K562 (cell line): Measurements from ENCODE around the gene SCMH1. TPM values are rescaled to one million over a fixed set of nuclear protein-coding genes. Genes with fewer than 3 reads are reported as not detected.

Source experiments
- ELF1 ChIP-seq: fragments of 200-800 bp; sonication (Bioruptor generic); IDR thresholded peaks from 2 replicates; pipeline ENCODE4 v1.6.1; 2016; ENCODE audit warnings: missing genetic modification characterization, missing compliant biosample characterization
- ELF2 ChIP-seq: fragments of 250-450 bp; sonication (Bioruptor Pico); IDR thresholded peaks from 2 replicates; pipeline ENCODE4 v1.5.0; 2021; ENCODE audit warnings: mild to moderate bottlenecking
- JUN ChIP-seq, 2 experiments: sonication (generic) in 1 of 2; formaldehyde crosslinking in 1 of 2; IDR thresholded peaks; 2 replicates each; pipeline versions ENCODE4 v1.6.1 to v1.8.0; 2012 to 2022; ENCODE audit warnings: borderline replicate concordance in 2 of 2, mild to moderate bottlenecking in 2 of 2, improper control_type of control experiment in 1 of 2, low read depth in 1 of 2, low read length in 1 of 2, missing genetic modification reagents in 1 of 2
- MED1 ChIP-seq: sonication (generic); formaldehyde crosslinking; IDR thresholded peaks from 2 replicates; pipeline ENCODE4 v1.8.1; 2023; ENCODE audit warnings: missing genetic modification reagents, borderline replicate concordance
- POLR2H ChIP-seq: IDR thresholded peaks from 2 replicates; pipeline ENCODE4 v1.6.1; 2016; ENCODE audit warnings: missing genetic modification characterization, low read depth, mild to moderate bottlenecking, control low read depth, missing compliant biosample characterization, moderate library complexity
- RNF2 ChIP-seq: sonication (generic); IDR thresholded peaks from 2 replicates; pipeline ENCODE4 v1.6.1; 2016
- THRB ChIP-seq: fragments of 450-650 bp; formaldehyde crosslinking; conservative IDR thresholded peaks from 2 replicates; pipeline ENCODE4 v1.4.0; 2022; ENCODE audit warnings: mild to moderate bottlenecking, missing genetic modification characterization
- TSHZ1 ChIP-seq: fragments of 250-450 bp; sonication (Bioruptor Pico); IDR thresholded peaks from 2 replicates; pipeline ENCODE4 v1.4.0; 2020; ENCODE audit warnings: mild to moderate bottlenecking, moderate library complexity
- XRCC3 ChIP-seq: fragments of 450-650 bp; IDR thresholded peaks from 2 replicates; pipeline ENCODE4 v1.6.1; 2017; ENCODE audit warnings: mild to moderate bottlenecking, moderate library complexity
- XRCC4 ChIP-seq: IDR thresholded peaks from one replicate; pipeline ENCODE4 v1.6.1; 2011; ENCODE audit not compliant: insufficient read depth, insufficient read length; ENCODE audit errors: extremely low read depth
- ZNF133 ChIP-seq: fragments of 250-450 bp; sonication (Bioruptor Pico); IDR thresholded peaks from 2 replicates; pipeline ENCODE4 v1.4.0; 2020; ENCODE audit warnings: mild to moderate bottlenecking
- ZNF217 ChIP-seq: sonication (generic); formaldehyde crosslinking; IDR thresholded peaks from 2 replicates; pipeline ENCODE4 v1.8.0; 2022; ENCODE audit warnings: mild to moderate bottlenecking, missing genetic modification reagents
- ZNF445 ChIP-seq: fragments of 250-450 bp; sonication (Bioruptor Pico); IDR thresholded peaks from 2 replicates; pipeline ENCODE4 v1.4.0; 2020; ENCODE audit warnings: low read depth, mild to moderate bottlenecking, moderate library complexity
- polyA plus RNA-seq, 8 experiments: library from polyadenylated mRNA; depleted of rRNA in 4 of 8; stranded (reverse) in 5 of 8; unstranded in 3 of 8; fragments of >200 nt; fragmentation: Nextera tagmentation in 2 of 8; fragmentation: Illumina TruSeq in 1 of 8; extraction: Ambion mirVana in 2 of 8; extraction: Trizol in 1 of 8; gene quantifications; 2 replicates each; pipeline versions ENCODE4 v1.2.1 to v1.2.3, GENCODE V29; 2011 to 2014; ENCODE audit warnings: inconsistent platforms in 1 of 8, missing spikeins in 1 of 8
- total RNA-seq, 7 experiments: library from RNA; depleted of rRNA in 6 of 7; stranded (reverse); fragments of >200 nt in 6 of 7; fragmentation: Illumina TruSeq in 2 of 7; extraction: Trizol in 2 of 7; gene quantifications; 2 replicates each; pipeline versions ENCODE4 v1.2.1 to v1.2.3, GENCODE V29; 2011 to 2021; ENCODE audit warnings: low replicate concordance in 1 of 7
- TF ChIP-seq, protein P1 (sequence below): fragments of 450-650 bp; IDR thresholded peaks from 2 replicates; pipeline ENCODE4 v1.6.1; 2018; ENCODE audit warnings: mild to moderate bottlenecking, low read depth; ENCODE audit not compliant: partially characterized antibody
- TF ChIP-seq, protein P2 (sequence below): sonication (generic); formaldehyde crosslinking; IDR thresholded peaks from 2 replicates; pipeline ENCODE4 v1.8.1; 2022; ENCODE audit warnings: missing genetic modification reagents
- TF ChIP-seq, protein P3 (sequence below): sonication (generic); formaldehyde crosslinking; IDR thresholded peaks from 2 replicates; pipeline ENCODE4 v1.8.0; 2022; ENCODE audit warnings: missing genetic modification reagents, mild to moderate bottlenecking, borderline replicate concordance

SCMH1 gene
- total and polyA plus RNA-seq, 9 of the 15 experiments (the other 6 are each of a cell fraction or from before 2014, with no cell fraction given), result 8.5 to 37.0 (median 26.8) TPM

DNA sequence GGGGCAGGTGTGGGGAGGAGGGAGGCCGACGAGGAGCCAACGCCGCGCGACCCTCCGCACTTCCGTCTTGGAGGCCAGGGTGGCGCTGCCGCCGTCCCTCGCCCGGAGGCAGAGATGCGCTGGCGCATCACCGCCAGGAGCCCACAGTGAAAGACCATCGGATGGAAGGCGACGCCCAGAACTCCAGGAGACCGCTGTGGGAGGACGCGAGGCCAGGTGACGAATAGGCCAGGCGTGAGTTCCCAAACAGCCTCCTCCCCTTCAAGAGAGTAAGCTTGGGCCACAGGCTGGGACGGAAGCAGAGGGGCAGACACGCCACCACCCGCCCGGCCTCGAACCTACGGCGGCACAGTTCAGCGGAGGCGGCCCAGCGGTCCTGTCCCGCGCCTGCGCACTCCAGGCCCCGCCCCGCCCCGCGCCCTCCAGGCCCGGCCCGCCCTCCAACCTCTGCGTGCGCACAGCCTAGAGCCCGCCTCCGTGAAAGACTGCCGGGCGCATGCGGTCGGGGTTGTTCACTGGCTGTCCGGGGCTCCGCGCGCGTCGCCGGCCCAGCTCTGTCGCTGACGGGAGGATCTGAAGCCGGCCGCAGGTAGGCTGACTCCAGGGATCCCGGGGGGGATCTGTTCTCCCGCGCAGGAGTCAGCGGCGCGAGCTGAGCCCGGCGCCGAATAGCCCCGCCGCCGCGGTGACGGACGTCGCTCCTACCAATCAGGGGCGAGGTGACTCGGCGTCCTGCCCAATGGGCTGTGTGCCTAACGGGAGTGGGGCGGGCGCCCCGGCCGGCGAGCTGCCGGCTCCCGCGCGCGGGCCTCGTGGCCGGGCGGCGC, 262.7 kb downstream of the SCMH1 start, which contains the start of gene CTPS1 (continued):
- TF ChIP-seq, protein P1, sequence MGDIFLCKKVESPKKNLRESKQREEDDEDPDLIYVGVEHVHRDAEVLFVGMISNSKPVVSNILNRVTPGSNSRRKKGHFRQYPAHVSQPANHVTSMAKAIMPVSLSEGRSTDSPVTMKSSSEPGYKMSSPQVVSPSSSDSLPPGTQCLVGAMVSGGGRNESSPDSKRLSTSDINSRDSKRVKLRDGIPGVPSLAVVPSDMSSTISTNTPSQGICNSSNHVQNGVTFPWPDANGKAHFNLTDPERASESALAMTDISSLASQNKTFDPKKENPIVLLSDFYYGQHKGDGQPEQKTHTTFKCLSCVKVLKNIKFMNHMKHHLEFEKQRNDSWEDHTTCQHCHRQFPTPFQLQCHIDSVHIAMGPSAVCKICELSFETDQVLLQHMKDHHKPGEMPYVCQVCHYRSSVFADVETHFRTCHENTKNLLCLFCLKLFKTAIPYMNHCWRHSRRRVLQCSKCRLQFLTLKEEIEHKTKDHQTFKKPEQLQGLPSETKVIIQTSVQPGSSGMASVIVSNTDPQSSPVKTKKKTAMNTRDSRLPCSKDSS, result no peak
- 0 out of 2 replicates have a peak, but pooled peaks have one; percentile 35 for TF ChIP-seq JUN (IDR thresholded peaks at IDR 0.05; ENCODE audit: borderline replicate concordance, low read depth, low read length)
- no peak for TF ChIP-seq JUN (CRISPR knock-in tag; IDR thresholded peaks at IDR 0.05; ENCODE audit: borderline replicate concordance)
- no peak for TF ChIP-seq ZNF445
- peak; percentile 55 for TF ChIP-seq RNF2
- no peak for TF ChIP-seq XRCC3
- TF ChIP-seq, protein P2, sequence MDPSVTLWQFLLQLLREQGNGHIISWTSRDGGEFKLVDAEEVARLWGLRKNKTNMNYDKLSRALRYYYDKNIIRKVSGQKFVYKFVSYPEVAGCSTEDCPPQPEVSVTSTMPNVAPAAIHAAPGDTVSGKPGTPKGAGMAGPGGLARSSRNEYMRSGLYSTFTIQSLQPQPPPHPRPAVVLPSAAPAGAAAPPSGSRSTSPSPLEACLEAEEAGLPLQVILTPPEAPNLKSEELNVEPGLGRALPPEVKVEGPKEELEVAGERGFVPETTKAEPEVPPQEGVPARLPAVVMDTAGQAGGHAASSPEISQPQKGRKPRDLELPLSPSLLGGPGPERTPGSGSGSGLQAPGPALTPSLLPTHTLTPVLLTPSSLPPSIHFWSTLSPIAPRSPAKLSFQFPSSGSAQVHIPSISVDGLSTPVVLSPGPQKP, result no peak
- TF ChIP-seq, protein P3, sequence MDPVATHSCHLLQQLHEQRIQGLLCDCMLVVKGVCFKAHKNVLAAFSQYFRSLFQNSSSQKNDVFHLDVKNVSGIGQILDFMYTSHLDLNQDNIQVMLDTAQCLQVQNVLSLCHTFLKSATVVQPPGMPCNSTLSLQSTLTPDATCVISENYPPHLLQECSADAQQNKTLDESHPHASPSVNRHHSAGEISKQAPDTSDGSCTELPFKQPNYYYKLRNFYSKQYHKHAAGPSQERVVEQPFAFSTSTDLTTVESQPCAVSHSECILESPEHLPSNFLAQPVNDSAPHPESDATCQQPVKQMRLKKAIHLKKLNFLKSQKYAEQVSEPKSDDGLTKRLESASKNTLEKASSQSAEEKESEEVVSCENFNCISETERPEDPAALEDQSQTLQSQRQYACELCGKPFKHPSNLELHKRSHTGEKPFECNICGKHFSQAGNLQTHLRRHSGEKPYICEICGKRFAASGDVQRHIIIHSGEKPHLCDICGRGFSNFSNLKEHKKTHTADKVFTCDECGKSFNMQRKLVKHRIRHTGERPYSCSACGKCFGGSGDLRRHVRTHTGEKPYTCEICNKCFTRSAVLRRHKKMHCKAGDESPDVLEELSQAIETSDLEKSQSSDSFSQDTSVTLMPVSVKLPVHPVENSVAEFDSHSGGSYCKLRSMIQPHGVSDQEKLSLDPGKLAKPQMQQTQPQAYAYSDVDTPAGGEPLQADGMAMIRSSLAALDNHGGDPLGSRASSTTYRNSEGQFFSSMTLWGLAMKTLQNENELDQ (CRISPR knock-in tag), result no peak
- TF ChIP-seq MED1, result no peak
- TF ChIP-seq TSHZ1 (CRISPR knock-in tag), result no peak
- no peak for TF ChIP-seq ZNF217 (CRISPR knock-in tag)
- TF ChIP-seq POLR2H (tag), result peak; percentile 48; the same call in 1 of the 2 replicates
- no peak for TF ChIP-seq ELF2
- no peak for TF ChIP-seq ELF1 (tag)
- TF ChIP-seq THRB (CRISPR knock-in tag), result no peak
- TF ChIP-seq XRCC4, result no peak
- no peak for TF ChIP-seq ZNF133 (CRISPR knock-in tag)
